DND-41 (cell line): ENCODE measurements around the gene SH3BGR.

Source experiments
- CTCF ChIP-seq: IDR thresholded peaks from 2 replicates; pipeline ENCODE4 v1.5.1; 2012; ENCODE audit warnings: borderline replicate concordance, low read length, moderate library complexity, mild to moderate bottlenecking; ENCODE audit not compliant: poor library complexity, severe bottlenecking; ENCODE audit errors: extremely low read depth
- EZH2 ChIP-seq: IDR thresholded peaks from 3 replicates; pipeline ENCODE4 v1.6.1; 2012; ENCODE audit warnings: borderline replicate concordance, low read depth, mild to moderate bottlenecking, moderate library complexity, low read length, inconsistent platforms; ENCODE audit not compliant: severe bottlenecking

DNA sequence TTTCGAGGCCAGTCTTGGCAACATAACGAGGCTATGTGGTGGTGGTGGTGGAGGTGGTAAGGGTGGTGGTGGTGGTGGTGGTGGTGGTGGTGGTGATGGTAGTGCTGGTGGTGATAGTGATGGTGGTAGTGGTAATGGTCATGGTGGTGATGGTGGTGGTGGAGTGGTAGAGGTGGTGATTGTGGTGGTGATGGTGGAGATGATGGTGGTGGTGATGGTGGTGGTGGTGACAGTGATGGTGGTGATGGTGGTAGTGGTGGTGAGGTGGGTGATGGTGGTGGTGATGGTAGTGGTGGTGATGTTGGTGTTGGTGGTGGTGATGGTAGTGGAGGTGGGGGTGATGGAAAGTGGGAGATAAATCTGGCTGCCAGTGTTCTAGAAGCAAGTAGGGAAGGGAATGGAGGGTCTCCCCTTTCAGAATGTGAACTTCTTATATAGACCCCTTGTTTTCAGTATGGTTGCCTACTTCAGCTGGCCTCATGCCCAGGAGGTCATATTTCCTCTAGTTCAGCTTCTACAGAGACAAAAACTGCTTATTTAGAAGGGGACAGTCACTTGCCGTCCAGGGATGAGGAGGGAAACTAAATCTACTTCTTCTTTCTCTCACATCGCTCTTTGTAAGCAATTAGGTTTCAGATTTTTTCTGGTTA is 27.5 kb downstream of the SH3BGR start:
- TF ChIP-seq CTCF (no peak), EZH2 (no peak)
